PC-3 (cell line): ENCODE results near the gene PYROXD2.

Source experiments
- EZH2 ChIP-seq: fragments of 300-600 bp; sonication (generic); IDR thresholded peaks from one replicate; pipeline ENCODE4 v1.6.1; 2017; ENCODE audit warnings: antibody characterized with exemption, mild to moderate bottlenecking, low read length; ENCODE audit not compliant: unreplicated experiment
- TF ChIP-seq, protein P1 (sequence below): fragments of 300-600 bp; sonication (generic); conservative IDR thresholded peaks from 2 replicates; pipeline ENCODE4 v1.5.1; 2017; ENCODE audit warnings: antibody characterized with exemption, low read depth, mild to moderate bottlenecking, low read length

DNA sequence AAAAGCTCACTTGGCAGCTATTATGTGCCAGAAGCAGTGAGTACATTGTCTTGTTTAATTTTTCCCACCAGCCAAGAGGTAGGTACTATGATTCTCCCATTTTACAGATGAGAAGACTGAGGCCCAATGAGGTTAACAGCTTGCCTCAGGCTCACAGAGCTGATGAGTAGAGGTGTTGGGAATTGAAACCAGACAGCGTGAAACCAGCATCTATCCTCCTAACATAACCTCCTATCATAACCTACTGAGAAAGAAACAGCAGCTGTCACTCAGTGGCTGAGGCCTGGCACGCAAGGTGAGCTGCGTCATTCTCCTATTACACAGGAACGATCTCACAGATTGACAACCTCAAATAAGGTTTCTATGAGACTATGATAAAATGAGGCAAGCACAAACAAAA is 6.2 kb downstream of the PYROXD2 start:
- TF ChIP-seq, protein P1, sequence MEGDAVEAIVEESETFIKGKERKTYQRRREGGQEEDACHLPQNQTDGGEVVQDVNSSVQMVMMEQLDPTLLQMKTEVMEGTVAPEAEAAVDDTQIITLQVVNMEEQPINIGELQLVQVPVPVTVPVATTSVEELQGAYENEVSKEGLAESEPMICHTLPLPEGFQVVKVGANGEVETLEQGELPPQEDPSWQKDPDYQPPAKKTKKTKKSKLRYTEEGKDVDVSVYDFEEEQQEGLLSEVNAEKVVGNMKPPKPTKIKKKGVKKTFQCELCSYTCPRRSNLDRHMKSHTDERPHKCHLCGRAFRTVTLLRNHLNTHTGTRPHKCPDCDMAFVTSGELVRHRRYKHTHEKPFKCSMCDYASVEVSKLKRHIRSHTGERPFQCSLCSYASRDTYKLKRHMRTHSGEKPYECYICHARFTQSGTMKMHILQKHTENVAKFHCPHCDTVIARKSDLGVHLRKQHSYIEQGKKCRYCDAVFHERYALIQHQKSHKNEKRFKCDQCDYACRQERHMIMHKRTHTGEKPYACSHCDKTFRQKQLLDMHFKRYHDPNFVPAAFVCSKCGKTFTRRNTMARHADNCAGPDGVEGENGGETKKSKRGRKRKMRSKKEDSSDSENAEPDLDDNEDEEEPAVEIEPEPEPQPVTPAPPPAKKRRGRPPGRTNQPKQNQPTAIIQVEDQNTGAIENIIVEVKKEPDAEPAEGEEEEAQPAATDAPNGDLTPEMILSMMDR = no peak
- no peak for TF ChIP-seq EZH2
